ENCODE data around the gene SLC25A13. TPM values are rescaled to one million over a fixed set of nuclear protein-coding genes. Genes with fewer than 3 reads are reported as not detected.
"Not testable (repeated sequence)": the region's sequence is repeated elsewhere in the genome, so short reads cannot be mapped to it uniquely, and the experiment has no call there.

SLC25A13 gene
- total and polyA plus RNA-seq, 9 of the 15 experiments (the other 6 are each of a cell fraction or from before 2014, with no cell fraction given): 21.4 to 80.2 (median 58.7) TPM

- H3K9ac ChIP-seq (ENCODE audit: insufficient read depth in 1 of 2, low read depth in 2 of 2, low read length in 2 of 2); H4K20me1 ChIP-seq (replicated peaks; ENCODE audit: control insufficient read depth, insufficient read depth, low read length); in situ Hi-C loops (cut with MboI); ATAC-seq; DNase-seq (ENCODE audit: extremely low read depth in 1 of 4, low spot score in 3 of 4); BruUV-seq (replicated peaks); H3K27me3 ChIP-seq (ENCODE audit: control insufficient read depth in 2 of 2, insufficient read depth in 2 of 2, low read length in 2 of 2); H3K27ac ChIP-seq (ENCODE audit: extremely low read depth, low read depth, low read length); H3K9me3 ChIP-seq (replicated peaks; ENCODE audit: control insufficient read depth, insufficient read depth, low read depth, low read length); H3K9me1 ChIP-seq (ENCODE audit: control insufficient read depth, insufficient read depth, low read length); H3K4me3 ChIP-seq; FAIRE-seq; intact Hi-C loops (cut with micrococcal nuclease); CTCF ChIA-PET (ENCODE audit: low intra/inter-chr PET ratio); H3K4me2 ChIP-seq (ENCODE audit: insufficient read depth, low read length); H2AFZ ChIP-seq (ENCODE audit: low read depth, low read length): not testable (repeated sequence)
- POLR2A ChIA-PET: interaction anchor here (1.5 kb wide), 1 partner anchor 10 kb away, joined by 4 read pairs; no protein-coding TSS in a partner anchor
- peaks cover 15% of the 10 kb centered on the region; the same call in 1 of the 3 replicates for H3K36me3 ChIP-seq (ENCODE audit: control insufficient read depth, insufficient read depth, low read length)
- WGBS (ENCODE audit: insufficient coverage, low coverage, missing lambda C conversion rate): 55% methylated on average over 4 of the region's 5 CpGs
- peaks cover 49% of the 10 kb centered on the region for H3K79me2 ChIP-seq (ENCODE audit: control insufficient read depth, insufficient read depth, low read length)
- peaks cover 0 to 17% of the 10 kb centered on the region in 2 experiments; a peak in 4 of 5 replicates for H3K4me1 ChIP-seq (replicated peaks in 1 of 2; ENCODE audit: control insufficient read depth in 2 of 2, insufficient read depth in 2 of 2, low read length in 2 of 2)
Observed at GRCh38 chr7:96297446-96297845, 24.5 kb downstream of the SLC25A13 start.

GRCh38 chr7:96293911-96294310 lies 28.0 kb downstream of the SLC25A13 start:
- POLR2A ChIA-PET; CTCF ChIA-PET (ENCODE audit: low intra/inter-chr PET ratio); H4K20me1 ChIP-seq (replicated peaks; ENCODE audit: control insufficient read depth, insufficient read depth, low read length); H3K9me3 ChIP-seq (replicated peaks; ENCODE audit: control insufficient read depth, insufficient read depth, low read depth, low read length); in situ Hi-C loops (cut with MboI); DNase-seq (ENCODE audit: extremely low read depth in 1 of 4, low spot score in 3 of 4); H3K4me3 ChIP-seq; intact Hi-C loops (cut with micrococcal nuclease); H3K4me2 ChIP-seq (ENCODE audit: insufficient read depth, low read length); H3K9ac ChIP-seq (ENCODE audit: insufficient read depth in 1 of 2, low read depth in 2 of 2, low read length in 2 of 2); H3K27me3 ChIP-seq (ENCODE audit: control insufficient read depth in 2 of 2, insufficient read depth in 2 of 2, low read length in 2 of 2); BruUV-seq (replicated peaks); H3K27ac ChIP-seq (ENCODE audit: extremely low read depth, low read depth, low read length); H3K9me1 ChIP-seq (ENCODE audit: control insufficient read depth, insufficient read depth, low read length); FAIRE-seq; H2AFZ ChIP-seq (ENCODE audit: low read depth, low read length); H3K4me1 ChIP-seq (replicated peaks in 1 of 2; ENCODE audit: control insufficient read depth in 2 of 2, insufficient read depth in 2 of 2, low read length in 2 of 2); ATAC-seq: not testable (repeated sequence)
- TF ChIP-seq BCOR (IDR thresholded peaks at IDR 0.05): 0 out of 2 replicates have a peak, but pooled peaks have one; percentile 13
- WGBS (ENCODE audit: insufficient coverage, low coverage, missing lambda C conversion rate): 100% methylated on average over 1 of the region's 4 CpGs
- Histone ChIP-seq H3K36me3 (ENCODE audit: control insufficient read depth, insufficient read depth, low read length) (peaks cover 15% of the 10 kb centered on the region; the same call in 1 of the 3 replicates), H3K79me2 (ENCODE audit: control insufficient read depth, insufficient read depth, low read length) (peaks cover 13% of the 10 kb centered on the region)

All from K562 (cell line).